HG03571 (cell line): ENCODE data around the gene KDM8.
"Not testable (repeated sequence)": the region's sequence is repeated elsewhere in the genome, so short reads cannot be mapped to it uniquely, and the experiment has no call there.

Source experiments
- ATAC-seq: cut with Tn5 transposase; IDR thresholded peaks from one replicate; pipeline ENCODE4 v1.9.1; 2021; ENCODE audit not compliant: unreplicated experiment

The KDM8 gene

GRCh38 chr16:27190316-27190871 is 12.9 kb upstream of the KDM8 start:
- no peak for ATAC-seq

GRCh38 chr16:27191352-27191924 is 11.9 kb upstream of the KDM8 start:
- ATAC-seq: no peak

- no peak for ATAC-seq
Measured at GRCh38 chr16:27193300-27193990, 9.9 kb upstream of the KDM8 start.

- no peak for ATAC-seq
Measured at GRCh38 chr16:27195076-27195741, 8.1 kb upstream of the KDM8 start.

GRCh38 chr16:27195941-27196595 is 7.3 kb upstream of the KDM8 start:
- no peak for ATAC-seq

- ATAC-seq: no peak
Measured at GRCh38 chr16:27197004-27197403, 6.3 kb upstream of the KDM8 start.

- no peak for ATAC-seq
Measured at GRCh38 chr16:27198451-27199234, 4.7 kb upstream of the KDM8 start.

GRCh38 chr16:27199235-27199586 is 4.1 kb upstream of the KDM8 start:
- ATAC-seq: no peak

GRCh38 chr16:27199736-27200135 is 3.6 kb upstream of the KDM8 start:
- peak; percentile 32 for ATAC-seq

- ATAC-seq: not testable (repeated sequence)
Measured at GRCh38 chr16:27200914-27201313, 2.4 kb upstream of the KDM8 start.

GRCh38 chr16:27202923-27203506 is 311 bp upstream of the KDM8 start:
- no peak for ATAC-seq

- no peak for ATAC-seq
Measured at GRCh38 chr16:27204312-27204915, 1.1 kb downstream of the KDM8 start.

- ATAC-seq: no peak
Measured at GRCh38 chr16:27205423-27206065, 2.2 kb downstream of the KDM8 start.

- not testable (repeated sequence) for ATAC-seq
Measured at GRCh38 chr16:27207121-27207520, 3.8 kb downstream of the KDM8 start.

- no peak for ATAC-seq
Measured at GRCh38 chr16:27208081-27208680, 4.9 kb downstream of the KDM8 start.

- no peak for ATAC-seq
Measured at GRCh38 chr16:27208796-27209195, 5.5 kb downstream of the KDM8 start.

GRCh38 chr16:27209591-27209990 is 6.3 kb downstream of the KDM8 start:
- ATAC-seq: no peak

GRCh38 chr16:27210174-27210573 is 6.8 kb downstream of the KDM8 start:
- no peak for ATAC-seq

- ATAC-seq: no peak
Measured at GRCh38 chr16:27211026-27211425, 7.7 kb downstream of the KDM8 start.
